HCT116 (cell line): ENCODE results near the gene STRN3. TPM values are rescaled to one million over a fixed set of nuclear protein-coding genes. Genes with fewer than 3 reads are reported as not detected.
A peak's percentile ranks its signal among the peaks of the same experiment; 100 is the strongest.

Source experiments
- ATAC-seq: fragments of 200-7000 bp; cut with Tn5 transposase; 2 replicates; pipeline ENCODE4 v1.9.1; 2020; ENCODE audit warnings: mild to moderate bottlenecking, moderate library complexity
- BruUV-seq: library from RNA; stranded (reverse); fragments of 400-500 nt; replicated peaks from 2 replicates; lab custom pipeline; 2021; lab: Mats Ljungman, UMichigan
- CTCF ChIA-PET: fragments of 300-600 bp; sonication (Branson Sonifier 250); formaldehyde crosslinking; loops from one replicate; lab custom pipeline; 2021; ENCODE audit warnings: antibody characterized with exemption; lab: Charles Lee
- POLR2A ChIA-PET: fragments of 300-600, 350-600 bp; sonication (Branson Sonifier 250); formaldehyde crosslinking; loops from one replicate; lab custom pipeline; 2021; ENCODE audit warnings: antibody characterized with exemption; lab: Charles Lee
- RAD21 ChIA-PET, 2 experiments: fragments of 300-600 bp; sonication (Branson Sonifier 250); formaldehyde crosslinking; loops; one replicate each; lab custom pipeline; 2023; ENCODE audit warnings: low total read pairs in 2 of 2; ENCODE audit not compliant: uncharacterized antibody in 2 of 2, unreplicated experiment in 2 of 2, low non-redundant PET in 1 of 2; lab: Charles Lee
- DNase-seq: peaks from one replicate; pipeline ENCODE4 v3.0.0-alpha.2; 2010; ENCODE audit warnings: low read depth, low spot score
- H2AFZ ChIP-seq: fragments of 200-600 bp; shearing (Covaris generic), sonication (generic); 2 replicates; pipeline ENCODE4 v1.6.1; 2017; ENCODE audit warnings: low read depth, mixed run types, mixed read lengths, antibody characterized with exemption, low read length; ENCODE audit not compliant: poor library complexity, severe bottlenecking
- H3K27ac ChIP-seq: 2 replicates; pipeline ENCODE4 v1.5.1; 2012; ENCODE audit warnings: low read depth, low read length
- H3K27me3 ChIP-seq: fragments of 200-600 bp; sonication (generic); 2 replicates; pipeline ENCODE4 v1.6.1; 2016; ENCODE audit warnings: mixed run types, low read length, mixed read lengths; ENCODE audit not compliant: insufficient read depth
- H3K36me3 ChIP-seq, 2 experiments: fragments of 200-500 bp in 1 of 2; fragments of 200-600 bp in 1 of 2; sonication (Bioruptor generic) in 1 of 2; sonication (generic) in 1 of 2; 2 replicates each; pipeline versions ENCODE4 v1.5.1 to v1.6.1; 2014 to 2016; ENCODE audit warnings: low read length in 2 of 2, inconsistent platforms in 1 of 2, mixed read lengths in 1 of 2, mixed run types in 1 of 2; ENCODE audit not compliant: insufficient read depth in 2 of 2, control insufficient read depth in 1 of 2
- H3K4me1 ChIP-seq, 2 experiments: fragments of 200-600 bp in 1 of 2; sonication (generic) in 1 of 2; 2 replicates each; pipeline versions ENCODE4 v1.5.1 to v1.6.1; 2012 to 2017; ENCODE audit warnings: low read length in 2 of 2, inconsistent platforms in 1 of 2, mild to moderate bottlenecking in 1 of 2, mixed read lengths in 1 of 2, mixed run types in 1 of 2, moderate library complexity in 1 of 2; ENCODE audit not compliant: insufficient read depth in 2 of 2, control insufficient read depth in 1 of 2
- H3K4me2 ChIP-seq: fragments of 200-600 bp; sonication (generic); 2 replicates; pipeline ENCODE4 v1.6.1; 2017; ENCODE audit warnings: mixed run types, low read length, mixed read lengths
- H3K4me3 ChIP-seq, 2 experiments: fragments of 200-600 bp in 1 of 2; sonication (generic) in 1 of 2; replicated peaks in 1 of 2; 2 replicates each; pipeline ENCODE4 v1.5.1; 2011 to 2016; ENCODE audit warnings: low read length in 2 of 2, control low read depth in 1 of 2, low read depth in 1 of 2, mild to moderate bottlenecking in 1 of 2, mixed read lengths in 1 of 2, mixed run types in 1 of 2
- H3K79me2 ChIP-seq: fragments of 200-600 bp; sonication (generic); 2 replicates; pipeline ENCODE4 v1.6.1; 2017; ENCODE audit warnings: mild to moderate bottlenecking, mixed run types, low read length, moderate library complexity, mixed read lengths; ENCODE audit not compliant: insufficient read depth
- H3K9ac ChIP-seq: fragments of 200-600 bp; sonication (generic); 2 replicates; pipeline ENCODE4 v1.6.1; 2016; ENCODE audit warnings: low read length, mixed read lengths
- H3K9me2 ChIP-seq: fragments of 200-600 bp; sonication (generic), shearing (Covaris generic); 2 replicates; pipeline ENCODE4 v1.6.1; 2017; ENCODE audit warnings: mixed run types, mild to moderate bottlenecking, moderate library complexity; ENCODE audit not compliant: insufficient read depth
- H3K9me3 ChIP-seq, 2 experiments: fragments of 200-500 bp in 1 of 2; fragments of 200-600 bp in 1 of 2; sonication (Bioruptor generic) in 1 of 2; sonication (generic) in 1 of 2; 2 replicates each; pipeline ENCODE4 v1.6.1; 2014 to 2017; ENCODE audit warnings: low read length in 2 of 2, mixed read lengths in 2 of 2, inconsistent platforms in 1 of 2, low read depth in 1 of 2, mild to moderate bottlenecking in 1 of 2, mixed run types in 1 of 2, moderate library complexity in 1 of 2; ENCODE audit not compliant: control insufficient read depth in 1 of 2, insufficient read depth in 1 of 2
- H4K20me1 ChIP-seq: fragments of 200-600 bp; sonication (generic), shearing (Covaris generic); 2 replicates; pipeline ENCODE4 v1.6.1; 2017; ENCODE audit warnings: mixed run types, mild to moderate bottlenecking, moderate library complexity; ENCODE audit not compliant: insufficient read depth
- CBX3 ChIP-seq: IDR thresholded peaks from 2 replicates; pipeline ENCODE4 v1.6.1; 2012; ENCODE audit warnings: low read depth
- CEBPB ChIP-seq: IDR thresholded peaks from 2 replicates; pipeline ENCODE4 v1.6.1; 2012; ENCODE audit warnings: low read depth
- ELF1 ChIP-seq: IDR thresholded peaks from 2 replicates; pipeline ENCODE4 v1.6.1; 2012; ENCODE audit warnings: low read depth, borderline replicate concordance
- EZH2phosphoT487 ChIP-seq: fragments of 200-600 bp; IDR thresholded peaks from 2 replicates; pipeline ENCODE4 v1.6.1; 2018; ENCODE audit warnings: antibody characterized with exemption, borderline replicate concordance
- FOSL1 ChIP-seq: IDR thresholded peaks from 2 replicates; pipeline ENCODE4 v1.6.1; 2012; ENCODE audit warnings: low read depth
- MAX ChIP-seq: IDR thresholded peaks from 2 replicates; pipeline ENCODE4 v1.6.1; 2012
- POLR2AphosphoS5 ChIP-seq: IDR thresholded peaks from 2 replicates; pipeline ENCODE4 v1.6.1; 2011; ENCODE audit warnings: mild to moderate bottlenecking, low read depth, low read length, moderate library complexity
- RAD21 ChIP-seq: IDR thresholded peaks from 2 replicates; pipeline ENCODE4 v1.6.1; 2012; ENCODE audit warnings: low read depth, mild to moderate bottlenecking
- SP1 ChIP-seq: IDR thresholded peaks from 2 replicates; pipeline ENCODE4 v1.6.1; 2012; ENCODE audit warnings: low read depth
- SRF ChIP-seq: IDR thresholded peaks from 2 replicates; pipeline ENCODE4 v1.6.1; 2012; ENCODE audit warnings: low read depth
- TCF7L2 ChIP-seq: IDR thresholded peaks from 2 replicates; pipeline ENCODE4 v1.7.0; 2011; ENCODE audit warnings: borderline replicate concordance, inconsistent platforms; ENCODE audit not compliant: insufficient read depth, insufficient read length; ENCODE audit errors: extremely low read depth
- YY1 ChIP-seq: IDR thresholded peaks from 2 replicates; pipeline ENCODE4 v1.6.1; 2011; ENCODE audit warnings: low read length, low read depth, moderate library complexity, mild to moderate bottlenecking; ENCODE audit not compliant: insufficient replicate concordance; ENCODE audit errors: extremely low read depth
- ZBTB33 ChIP-seq: IDR thresholded peaks from 2 replicates; pipeline ENCODE4 v1.6.1; 2011; ENCODE audit warnings: mild to moderate bottlenecking, low read length, moderate library complexity; ENCODE audit not compliant: insufficient replicate concordance; ENCODE audit errors: extremely low read depth
- ZFX ChIP-seq: fragments of 450-650 bp; IDR thresholded peaks from 2 replicates; pipeline ENCODE4 v1.6.1; 2017
- ZNF274 ChIP-seq: fragments of 200-500 bp; sonication (Bioruptor generic); IDR thresholded peaks from 2 replicates; pipeline ENCODE4 v1.6.1; 2014; ENCODE audit warnings: mild to moderate bottlenecking, low read depth, low read length, inconsistent platforms
- intact Hi-C: fragments of 100-400 bp; cut with micrococcal nuclease; formaldehyde crosslinking; loops from 2 replicates; pipeline ENCODE4 v1.10.0; 2022
- total RNA-seq: library from RNA; stranded (reverse); gene quantifications from one replicate; pipeline ENCODE4 v1.2.1, GENCODE V29; 2021; ENCODE audit not compliant: unreplicated experiment
- TF ChIP-seq, protein P1 (sequence below): IDR thresholded peaks from 2 replicates; pipeline ENCODE4 v1.6.1; 2012; ENCODE audit warnings: low read depth
- TF ChIP-seq, protein P2 (sequence below): IDR thresholded peaks from 2 replicates; pipeline ENCODE4 v1.6.1; 2012
- TF ChIP-seq, protein P3 (sequence below), 3 experiments: fragments of 200-600 bp in 1 of 3; sonication (generic) in 1 of 3; IDR thresholded peaks in 2 of 3; conservative IDR thresholded peaks in 1 of 3; 2 replicates each; pipeline ENCODE4 v1.5.1; 2012 to 2017; ENCODE audit warnings: low read depth in 2 of 3, low read length in 2 of 3, antibody characterized with exemption in 1 of 3, borderline replicate concordance in 1 of 3, control low read depth in 1 of 3, mild to moderate bottlenecking in 1 of 3, mixed read lengths in 1 of 3, mixed run types in 1 of 3, moderate library complexity in 1 of 3; ENCODE audit not compliant: insufficient read depth in 1 of 3

The STRN3 gene
- total RNA-seq, 1 experiment from 2014 or later = 43.4 TPM

DNA sequence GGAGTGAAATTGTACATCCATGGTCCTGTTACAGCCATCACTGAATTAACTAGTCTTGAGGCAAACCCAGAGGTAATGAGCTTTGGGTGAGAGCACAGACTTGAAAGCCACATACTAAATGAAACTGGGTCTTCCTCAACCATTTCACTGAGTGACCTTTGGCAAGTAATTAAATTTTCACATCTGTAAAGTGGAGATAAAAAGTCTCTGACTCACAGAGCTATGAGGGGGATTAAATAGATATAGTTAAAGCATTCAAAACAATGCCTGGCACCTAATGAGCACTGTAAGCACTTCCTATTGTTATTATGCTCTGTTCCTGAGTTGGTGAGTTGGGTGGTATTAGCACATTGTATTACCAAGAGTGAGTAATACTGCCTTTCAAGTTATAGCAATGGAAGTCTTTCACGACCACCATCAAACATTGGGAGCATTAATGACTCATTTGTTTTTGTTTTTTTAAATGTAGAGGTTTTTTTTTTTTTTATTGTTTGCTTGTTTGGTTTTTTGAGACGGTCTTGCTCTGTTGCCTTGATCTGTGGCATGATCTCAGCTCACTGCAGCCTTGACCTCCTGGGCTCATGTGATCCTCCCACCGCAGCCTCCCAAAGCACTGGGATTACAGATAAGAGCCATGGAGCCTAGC lies 12.5 kb upstream of the STRN3 start:
- POLR2A ChIA-PET = interaction anchor here (0.7 to 2.0 kb wide), 5 partner anchors 10 to 48 kb away, joined by 3 to 9 read pairs (median 3); partner anchors contain the start of gene STRN3
- H3K9me2 ChIP-seq = no peaks in the 10 kb centered on the region
- CTCF ChIA-PET = interaction anchor here (0.9 kb wide), 1 partner anchor 12 kb away, joined by 4 read pairs; the partner anchor contains the start of gene STRN3
- 0 out of 2 replicates have a peak overlapping the region, but pooled peaks have one; percentile 5 for H3K9ac ChIP-seq
- intact Hi-C loops = no loop called here
- no peaks in the 10 kb centered on the region for H4K20me1 ChIP-seq
- RAD21 ChIA-PET = interaction anchor here in 1 of 2 experiments (0.7 kb wide), 2 partner anchors 30 to 191 kb away, joined by 4 read pairs; no protein-coding TSS in a partner anchor
- peak; percentile 89 for DNase-seq
- H3K27me3 ChIP-seq = no peaks in the 10 kb centered on the region
- peak; percentile 85 for ATAC-seq
- no peaks in the 10 kb centered on the region for H3K79me2 ChIP-seq
- H3K9me3 ChIP-seq = no peaks in the 10 kb centered on the region
- peak overlapping the region in 1 of 2 experiments; percentile 5; a peak in 1 of 4 replicates for H3K4me3 ChIP-seq
- BruUV-seq = no TSS peak
- H3K36me3 ChIP-seq = no peaks in the 10 kb centered on the region
- H3K27ac ChIP-seq = peak overlapping the region; percentile 78
- H2AFZ ChIP-seq = no peak overlapping the region
- peaks cover 56 to 60% of the 10 kb centered on the region in 2 experiments for H3K4me1 ChIP-seq
- peak overlapping the region; percentile 54 for H3K4me2 ChIP-seq
- TF ChIP-seq, protein P1, sequence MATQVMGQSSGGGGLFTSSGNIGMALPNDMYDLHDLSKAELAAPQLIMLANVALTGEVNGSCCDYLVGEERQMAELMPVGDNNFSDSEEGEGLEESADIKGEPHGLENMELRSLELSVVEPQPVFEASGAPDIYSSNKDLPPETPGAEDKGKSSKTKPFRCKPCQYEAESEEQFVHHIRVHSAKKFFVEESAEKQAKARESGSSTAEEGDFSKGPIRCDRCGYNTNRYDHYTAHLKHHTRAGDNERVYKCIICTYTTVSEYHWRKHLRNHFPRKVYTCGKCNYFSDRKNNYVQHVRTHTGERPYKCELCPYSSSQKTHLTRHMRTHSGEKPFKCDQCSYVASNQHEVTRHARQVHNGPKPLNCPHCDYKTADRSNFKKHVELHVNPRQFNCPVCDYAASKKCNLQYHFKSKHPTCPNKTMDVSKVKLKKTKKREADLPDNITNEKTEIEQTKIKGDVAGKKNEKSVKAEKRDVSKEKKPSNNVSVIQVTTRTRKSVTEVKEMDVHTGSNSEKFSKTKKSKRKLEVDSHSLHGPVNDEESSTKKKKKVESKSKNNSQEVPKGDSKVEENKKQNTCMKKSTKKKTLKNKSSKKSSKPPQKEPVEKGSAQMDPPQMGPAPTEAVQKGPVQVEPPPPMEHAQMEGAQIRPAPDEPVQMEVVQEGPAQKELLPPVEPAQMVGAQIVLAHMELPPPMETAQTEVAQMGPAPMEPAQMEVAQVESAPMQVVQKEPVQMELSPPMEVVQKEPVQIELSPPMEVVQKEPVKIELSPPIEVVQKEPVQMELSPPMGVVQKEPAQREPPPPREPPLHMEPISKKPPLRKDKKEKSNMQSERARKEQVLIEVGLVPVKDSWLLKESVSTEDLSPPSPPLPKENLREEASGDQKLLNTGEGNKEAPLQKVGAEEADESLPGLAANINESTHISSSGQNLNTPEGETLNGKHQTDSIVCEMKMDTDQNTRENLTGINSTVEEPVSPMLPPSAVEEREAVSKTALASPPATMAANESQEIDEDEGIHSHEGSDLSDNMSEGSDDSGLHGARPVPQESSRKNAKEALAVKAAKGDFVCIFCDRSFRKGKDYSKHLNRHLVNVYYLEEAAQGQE = no peak
- TF ChIP-seq ELF1 (no peak), YY1 (no peak), ZBTB33 (no peak), ZNF274 (no peak), TCF7L2 (no peak), RAD21 (0 out of 2 replicates have a peak, but pooled peaks have one; percentile 4), CEBPB (peak; percentile 51), FOSL1 (peak; percentile 65), SRF (0 out of 2 replicates have a peak, but pooled peaks have one; percentile 30), EZH2phosphoT487 (no peak), POLR2AphosphoS5 (no peak), CBX3 (no peak), SP1 (peak; percentile 57; the same call in 1 of the 2 replicates), MAX (no peak), ZFX (no peak)
- TF ChIP-seq, protein P2, sequence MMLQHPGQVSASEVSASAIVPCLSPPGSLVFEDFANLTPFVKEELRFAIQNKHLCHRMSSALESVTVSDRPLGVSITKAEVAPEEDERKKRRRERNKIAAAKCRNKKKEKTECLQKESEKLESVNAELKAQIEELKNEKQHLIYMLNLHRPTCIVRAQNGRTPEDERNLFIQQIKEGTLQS = no peak
- TF ChIP-seq, protein P3, sequence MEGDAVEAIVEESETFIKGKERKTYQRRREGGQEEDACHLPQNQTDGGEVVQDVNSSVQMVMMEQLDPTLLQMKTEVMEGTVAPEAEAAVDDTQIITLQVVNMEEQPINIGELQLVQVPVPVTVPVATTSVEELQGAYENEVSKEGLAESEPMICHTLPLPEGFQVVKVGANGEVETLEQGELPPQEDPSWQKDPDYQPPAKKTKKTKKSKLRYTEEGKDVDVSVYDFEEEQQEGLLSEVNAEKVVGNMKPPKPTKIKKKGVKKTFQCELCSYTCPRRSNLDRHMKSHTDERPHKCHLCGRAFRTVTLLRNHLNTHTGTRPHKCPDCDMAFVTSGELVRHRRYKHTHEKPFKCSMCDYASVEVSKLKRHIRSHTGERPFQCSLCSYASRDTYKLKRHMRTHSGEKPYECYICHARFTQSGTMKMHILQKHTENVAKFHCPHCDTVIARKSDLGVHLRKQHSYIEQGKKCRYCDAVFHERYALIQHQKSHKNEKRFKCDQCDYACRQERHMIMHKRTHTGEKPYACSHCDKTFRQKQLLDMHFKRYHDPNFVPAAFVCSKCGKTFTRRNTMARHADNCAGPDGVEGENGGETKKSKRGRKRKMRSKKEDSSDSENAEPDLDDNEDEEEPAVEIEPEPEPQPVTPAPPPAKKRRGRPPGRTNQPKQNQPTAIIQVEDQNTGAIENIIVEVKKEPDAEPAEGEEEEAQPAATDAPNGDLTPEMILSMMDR (IDR thresholded peaks at IDR 0.05 in 2 of 3, conservative IDR thresholded peaks at IDR 0.05 in 1 of 3; ENCODE audit: borderline replicate concordance in 1 of 3, insufficient read depth in 1 of 3, low read depth in 2 of 3, low read length in 2 of 3) = no peak
